ENCODE measurements around the gene CAMSAP1.
A peak's percentile ranks its signal among the peaks of the same experiment; 100 is the strongest.

CAMSAP1 gene

GRCh38 chr9:135941288-135941995, 34.1 kb upstream of the CAMSAP1 start:
- DNase-seq (ENCODE audit: low spot score): no peak

GRCh38 chr9:135939351-135940265, 32.3 kb upstream of the CAMSAP1 start:
- no peak for DNase-seq (ENCODE audit: low spot score)

GRCh38 chr9:135937521-135938489, 30.5 kb upstream of the CAMSAP1 start:
- no peak for DNase-seq (ENCODE audit: low spot score)

- no peak for DNase-seq (ENCODE audit: low spot score)
Measured at GRCh38 chr9:135933114-135933513, 25.8 kb upstream of the CAMSAP1 start.

- no peak for DNase-seq (ENCODE audit: low spot score)
Measured at GRCh38 chr9:135932656-135933055, 25.3 kb upstream of the CAMSAP1 start.

GRCh38 chr9:135931349-135931820, 24.0 kb upstream of the CAMSAP1 start:
- no peak for DNase-seq (ENCODE audit: low spot score)

GRCh38 chr9:135930446-135931345, 23.4 kb upstream of the CAMSAP1 start:
- no peak for DNase-seq (ENCODE audit: low spot score)

- no peak for DNase-seq (ENCODE audit: low spot score)
Measured at GRCh38 chr9:135929656-135930445, 22.5 kb upstream of the CAMSAP1 start.

- no peak for DNase-seq (ENCODE audit: low spot score)
Measured at GRCh38 chr9:135928731-135929655, 21.6 kb upstream of the CAMSAP1 start.

GRCh38 chr9:135928074-135928730, 20.9 kb upstream of the CAMSAP1 start:
- DNase-seq (ENCODE audit: low spot score): no peak

GRCh38 chr9:135927195-135928013, 20.1 kb upstream of the CAMSAP1 start:
- no peak for DNase-seq (ENCODE audit: low spot score)

- peak; percentile 72 for DNase-seq (ENCODE audit: low spot score)
Measured at GRCh38 chr9:135926402-135927194, 19.3 kb upstream of the CAMSAP1 start.

GRCh38 chr9:135925496-135926133, 18.3 kb upstream of the CAMSAP1 start:
- no peak for DNase-seq (ENCODE audit: low spot score)

GRCh38 chr9:135924628-135925338, 17.4 kb upstream of the CAMSAP1 start:
- DNase-seq (ENCODE audit: low spot score): peak; percentile 44

GRCh38 chr9:135923508-135923907, 16.2 kb upstream of the CAMSAP1 start:
- no peak for DNase-seq (ENCODE audit: low spot score)

Data from GM03348 (cell line).